ENCODE data around the gene PPP2R3B. TPM values are rescaled to one million over a fixed set of nuclear protein-coding genes. Genes with fewer than 3 reads are reported as not detected.

Gene PPP2R3B
- total RNA-seq, 1 donor from 2014 or later: 65.2 TPM

- H3K36me3 Mint-ChIP-seq: peaks cover 26% of the 10 kb centered on the region
- H3K4me1 Mint-ChIP-seq: peaks cover 4% of the 10 kb centered on the region
- peak in 1 of 2 experiments; percentile 2 for DNase-seq (ENCODE audit: low spot score in 2 of 2, unreplicated experiment in 2 of 2)
- no peaks in the 10 kb centered on the region for H3K9me3 Mint-ChIP-seq
- H3K27me3 Mint-ChIP-seq (ENCODE audit: low read depth): no peaks in the 10 kb centered on the region
- no peak overlapping the region for H3K4me3 Mint-ChIP-seq
- no peak for TF ChIP-seq CTCF (IDR thresholded peaks at IDR 0.05; ENCODE audit: unreplicated experiment)
- peak overlapping the region; percentile 7 for H3K27ac Mint-ChIP-seq
Measured at GRCh38 chrX:348461-349117, 38.1 kb downstream of the PPP2R3B start.

- no peak for TF ChIP-seq CTCF (IDR thresholded peaks at IDR 0.05; ENCODE audit: unreplicated experiment)
- H3K9me3 Mint-ChIP-seq: no peaks in the 10 kb centered on the region
- peak in 1 of 2 experiments; percentile 16 for DNase-seq (ENCODE audit: low spot score in 2 of 2, unreplicated experiment in 2 of 2)
- no peaks in the 10 kb centered on the region for H3K27me3 Mint-ChIP-seq (ENCODE audit: low read depth)
- peaks cover 21% of the 10 kb centered on the region for H3K36me3 Mint-ChIP-seq
- no peak overlapping the region for H3K4me3 Mint-ChIP-seq
- peaks cover 4% of the 10 kb centered on the region for H3K4me1 Mint-ChIP-seq
- no peak overlapping the region for H3K27ac Mint-ChIP-seq
Measured at GRCh38 chrX:347351-348117, 39.2 kb downstream of the PPP2R3B start.

- Mint-ChIP-seq H3K27me3 (ENCODE audit: low read depth) (no peaks in the 10 kb centered on the region), H3K4me3 (no peak overlapping the region), H3K4me1 (peaks cover 4% of the 10 kb centered on the region), H3K27ac (no peak overlapping the region), H3K36me3 (peaks cover 26% of the 10 kb centered on the region), H3K9me3 (peaks cover 3% of the 10 kb centered on the region)
- TF ChIP-seq CTCF (IDR thresholded peaks at IDR 0.05; ENCODE audit: unreplicated experiment): no peak
- peak in 1 of 2 experiments; percentile 21 for DNase-seq (ENCODE audit: low spot score in 2 of 2, unreplicated experiment in 2 of 2)
Measured at GRCh38 chrX:346034-346813, 40.5 kb downstream of the PPP2R3B start.

GRCh38 chrX:345020-345925, 41.4 kb downstream of the PPP2R3B start:
- DNase-seq (ENCODE audit: low spot score in 2 of 2, unreplicated experiment in 2 of 2): peak in 1 of 2 experiments; percentile 5
- Mint-ChIP-seq H3K36me3 (peaks cover 31% of the 10 kb centered on the region), H3K4me1 (peaks cover 4% of the 10 kb centered on the region), H3K9me3 (peaks cover 3% of the 10 kb centered on the region), H3K4me3 (no peak overlapping the region), H3K27me3 (ENCODE audit: low read depth) (no peaks in the 10 kb centered on the region), H3K27ac (no peak overlapping the region)
- TF ChIP-seq CTCF (IDR thresholded peaks at IDR 0.05; ENCODE audit: unreplicated experiment): no peak

GRCh38 chrX:344371-344901, 42.3 kb downstream of the PPP2R3B start:
- no peak overlapping the region for H3K4me3 Mint-ChIP-seq

More at GRCh38 chrX:344371-344901, 42.3 kb downstream of the PPP2R3B start:
- peaks cover 3% of the 10 kb centered on the region for H3K9me3 Mint-ChIP-seq
- H3K36me3 Mint-ChIP-seq: peaks cover 31% of the 10 kb centered on the region
- no peak for TF ChIP-seq CTCF (IDR thresholded peaks at IDR 0.05; ENCODE audit: unreplicated experiment)
- no peak overlapping the region for H3K27ac Mint-ChIP-seq
- H3K4me1 Mint-ChIP-seq: peaks cover 4% of the 10 kb centered on the region
- peak; percentile 15 to 22 for DNase-seq (ENCODE audit: low spot score in 2 of 2, unreplicated experiment in 2 of 2)
- no peaks in the 10 kb centered on the region for H3K27me3 Mint-ChIP-seq (ENCODE audit: low read depth)
